H1 (cell line): ENCODE measurements around the gene GNG13. TPM values are rescaled to one million over a fixed set of nuclear protein-coding genes. Genes with fewer than 3 reads are reported as not detected.

ENCODE experiments used
- CTCF ChIA-PET: fragments of 300-600 bp; sonication (Branson Sonifier 250); formaldehyde crosslinking; loops from one replicate; lab custom pipeline; 2021; ENCODE audit not compliant: partially characterized antibody; lab: Charles Lee
- POLR2A ChIA-PET: fragments of 300-600 bp; sonication (Branson Sonifier 250); formaldehyde crosslinking; loops from one replicate; lab custom pipeline; 2021; ENCODE audit warnings: inconsistent platforms; ENCODE audit not compliant: partially characterized antibody; lab: Charles Lee
- DNase-seq, 2 experiments: peaks; one replicate each; pipeline versions ENCODE4 v3.0.0 to v3.0.0-alpha.2; 2010 to 2022; ENCODE audit warnings: low spot score in 2 of 2, low read depth in 1 of 2, mixed read lengths in 1 of 2
- FAIRE-seq: peaks from 2 replicates; lab custom pipeline; 2011; peaks lifted over from hg19 to GRCh38; lab: Jason Lieb, UNC
- H2AFZ ChIP-seq: 2 replicates; pipeline ENCODE4 v1.8.1; 2012; ENCODE audit warnings: low read length, inconsistent platforms
- H2AK5ac ChIP-seq: 2 replicates; pipeline ENCODE4 v1.6.1; 2013; ENCODE audit warnings: low read depth, low read length
- H2BK120ac ChIP-seq: replicated peaks from 2 replicates; pipeline ENCODE3; 2013; ENCODE audit warnings: low read depth, low read length, inconsistent platforms
- H2BK12ac ChIP-seq: 2 replicates; pipeline ENCODE4 v1.6.1; 2013; ENCODE audit warnings: low read depth, low read length
- H2BK15ac ChIP-seq: 2 replicates; pipeline ENCODE4 v1.6.1; 2013; ENCODE audit warnings: low read length
- H2BK20ac ChIP-seq: 2 replicates; pipeline ENCODE4 v1.6.1; 2013; ENCODE audit warnings: low read length
- H2BK5ac ChIP-seq: 2 replicates; pipeline ENCODE4 v1.6.1; 2013; ENCODE audit warnings: low read depth, low read length
- H3K14ac ChIP-seq: 2 replicates; pipeline ENCODE4 v1.6.1; 2013; ENCODE audit warnings: inconsistent platforms; ENCODE audit not compliant: insufficient read length
- H3K18ac ChIP-seq: 2 replicates; pipeline ENCODE4 v1.6.1; 2013; ENCODE audit warnings: low read length; ENCODE audit errors: extremely low read depth
- H3K23ac ChIP-seq: 2 replicates; pipeline ENCODE4 v1.6.1; 2013; ENCODE audit warnings: inconsistent platforms; ENCODE audit not compliant: insufficient read length
- H3K23me2 ChIP-seq: 2 replicates; pipeline ENCODE4 v1.6.1; 2013; ENCODE audit warnings: low read depth, low read length
- H3K27ac ChIP-seq: 2 replicates; pipeline ENCODE4 v1.6.1; 2011; ENCODE audit warnings: low read depth, low read length, inconsistent platforms
- H3K27me3 ChIP-seq, 4 experiments: replicated peaks in 1 of 4; 1 replicate in 1 of 4; 2 replicates in 3 of 4; pipeline versions ENCODE4 v1.6.1 to v1.8.1; 2011 to 2013; ENCODE audit warnings: low read length in 3 of 4, mild to moderate bottlenecking in 3 of 4, inconsistent platforms in 2 of 4, mixed read lengths in 2 of 4, moderate library complexity in 1 of 4; ENCODE audit not compliant: control insufficient read depth in 3 of 4, insufficient read depth in 3 of 4; ENCODE audit errors: extremely low read depth in 1 of 4
- H3K36me3 ChIP-seq, 4 experiments: 2 replicates each; pipeline versions ENCODE4 v1.6.1 to v1.8.1; 2011 to 2013; ENCODE audit warnings: mild to moderate bottlenecking in 4 of 4, low read length in 3 of 4, moderate library complexity in 2 of 4, control low read depth in 1 of 4, inconsistent platforms in 1 of 4; ENCODE audit not compliant: insufficient read depth in 4 of 4, control insufficient read depth in 2 of 4
- H3K4ac ChIP-seq: replicated peaks from 2 replicates; pipeline ENCODE3; 2013; ENCODE audit warnings: low read length, low read depth, mixed read lengths, inconsistent platforms; ENCODE audit not compliant: insufficient read length
- H3K4me1 ChIP-seq, 4 experiments: replicated peaks in 1 of 4; 1 replicate in 1 of 4; 2 replicates in 3 of 4; pipeline versions ENCODE4 v1.6.1 to v1.8.1; 2011 to 2013; ENCODE audit warnings: low read length in 3 of 4, inconsistent platforms in 2 of 4, mixed read lengths in 1 of 4; ENCODE audit not compliant: insufficient read depth in 4 of 4, control insufficient read depth in 3 of 4
- H3K4me2 ChIP-seq, 2 experiments: 2 replicates each; pipeline versions ENCODE4 v1.6.1 to v1.8.1; 2011 to 2013; ENCODE audit warnings: low read depth in 2 of 2, low read length in 2 of 2, control low read depth in 1 of 2, inconsistent platforms in 1 of 2, mild to moderate bottlenecking in 1 of 2; ENCODE audit not compliant: insufficient read depth in 1 of 2
- H3K4me3 ChIP-seq, 4 experiments: fragments of 200-600, 300-600 bp in 1 of 4; sonication (generic), shearing (Covaris generic), sonication (Bioruptor Twin) in 1 of 4; 2 replicates each; pipeline versions ENCODE4 v1.5.1 to v1.8.1; 2011 to 2016; ENCODE audit warnings: low read length in 4 of 4, low read depth in 3 of 4, control low read depth in 2 of 4, inconsistent platforms in 2 of 4, mild to moderate bottlenecking in 2 of 4, mixed read lengths in 1 of 4, moderate library complexity in 1 of 4; ENCODE audit not compliant: insufficient read depth in 2 of 4; ENCODE audit errors: extremely low read depth in 1 of 4
- H3K56ac ChIP-seq: replicated peaks from 2 replicates; pipeline ENCODE3; 2013; ENCODE audit warnings: low read depth, mild to moderate bottlenecking, mixed read lengths, low read length, inconsistent platforms; ENCODE audit not compliant: insufficient read length
- H3K79me1 ChIP-seq: 2 replicates; pipeline ENCODE4 v1.6.1; 2013; ENCODE audit warnings: low read depth, low read length, control low read depth
- H3K79me2 ChIP-seq, 2 experiments: 2 replicates each; pipeline versions ENCODE4 v1.6.1 to v1.8.1; 2012 to 2013; ENCODE audit warnings: low read length in 2 of 2, mild to moderate bottlenecking in 2 of 2, inconsistent platforms in 1 of 2; ENCODE audit not compliant: insufficient read depth in 2 of 2, control insufficient read depth in 1 of 2
- H3K9ac ChIP-seq, 4 experiments: replicated peaks in 1 of 4; 1 replicate in 1 of 4; 2 replicates in 3 of 4; pipeline versions ENCODE4 v1.6.1 to v1.8.1; 2011 to 2013; ENCODE audit warnings: low read depth in 3 of 4, low read length in 3 of 4, control low read depth in 2 of 4, mild to moderate bottlenecking in 2 of 4, moderate library complexity in 2 of 4, inconsistent platforms in 1 of 4; ENCODE audit errors: extremely low read depth in 1 of 4
- H3K9me3 ChIP-seq, 2 experiments: 2 replicates each; pipeline versions ENCODE4 v1.6.1 to v1.8.1; 2012 to 2013; ENCODE audit warnings: mild to moderate bottlenecking in 2 of 2, moderate library complexity in 2 of 2, control low read depth in 1 of 2, inconsistent platforms in 1 of 2, low read depth in 1 of 2, low read length in 1 of 2, mixed read lengths in 1 of 2; ENCODE audit not compliant: insufficient read depth in 2 of 2
- H4K20me1 ChIP-seq, 2 experiments: replicated peaks in 1 of 2; 2 replicates each; pipeline versions ENCODE3 to v1.8.1; 2011 to 2013; ENCODE audit warnings: inconsistent platforms in 2 of 2, low read length in 2 of 2, mild to moderate bottlenecking in 1 of 2; ENCODE audit not compliant: insufficient read depth in 2 of 2, control insufficient read depth in 1 of 2
- H4K5ac ChIP-seq: 2 replicates; pipeline ENCODE4 v1.6.1; 2013; ENCODE audit warnings: low read length, low read depth, mixed read lengths, inconsistent platforms; ENCODE audit not compliant: insufficient read length
- H4K8ac ChIP-seq: 2 replicates; pipeline ENCODE4 v1.8.0; 2013; ENCODE audit warnings: mild to moderate bottlenecking, moderate library complexity, low read length, inconsistent platforms; ENCODE audit not compliant: insufficient read depth; ENCODE audit errors: extremely low read depth
- H4K91ac ChIP-seq: replicated peaks from 2 replicates; pipeline ENCODE3; 2013; ENCODE audit warnings: low read length, mixed read lengths, inconsistent platforms; ENCODE audit not compliant: insufficient read length
- BCL11A ChIP-seq, 2 experiments: IDR thresholded peaks; one replicate each; pipeline ENCODE4 v1.6.1; 2011; ENCODE audit warnings: low read depth in 2 of 2, low read length in 2 of 2, mild to moderate bottlenecking in 2 of 2
- BRCA1 ChIP-seq: IDR thresholded peaks from 2 replicates; pipeline ENCODE4 v1.6.1; 2012; ENCODE audit warnings: low read depth, low read length, improper control_type of control experiment
- CBX5 ChIP-seq: fragments of 300-800, 300-1000 bp; sonication (generic); IDR thresholded peaks from 2 replicates; pipeline ENCODE4 v1.7.1; 2016; ENCODE audit warnings: antibody characterized with exemption, low read length, low read depth
- CREB1 ChIP-seq: IDR thresholded peaks from 2 replicates; pipeline ENCODE4 v1.6.1; 2012; ENCODE audit warnings: inconsistent platforms
- GABPA ChIP-seq: IDR thresholded peaks from 2 replicates; pipeline ENCODE4 v1.6.1; 2011; ENCODE audit warnings: mild to moderate bottlenecking, low read length, moderate library complexity, borderline replicate concordance; ENCODE audit not compliant: insufficient read depth
- KDM4A ChIP-seq: IDR thresholded peaks from one replicate; pipeline ENCODE4 v1.7.1; 2012; ENCODE audit warnings: low read depth, mild to moderate bottlenecking, moderate library complexity, low read length, inconsistent platforms; ENCODE audit not compliant: severe bottlenecking
- RXRA ChIP-seq: IDR thresholded peaks from 2 replicates; pipeline ENCODE4 v1.6.1; 2011; ENCODE audit warnings: low read depth, mild to moderate bottlenecking, low read length, moderate library complexity; ENCODE audit not compliant: insufficient read depth
- WGBS, 2 experiments: shearing (Covaris generic) in 1 of 2; methylation state at CpG; one replicate each; pipeline versions ENCODE4 v1.1.6 to v1.1.7; 2013 to 2015; ENCODE audit warnings: low lambda C conversion rate in 2 of 2, mixed read lengths in 2 of 2, inconsistent platforms in 1 of 2, low coverage in 1 of 2, missing lambda C conversion rate in 1 of 2; ENCODE audit not compliant: insufficient replicate concordance in 2 of 2, insufficient coverage in 1 of 2, insufficient read length in 1 of 2; ENCODE audit errors: extremely low coverage in 1 of 2, missing lambda C conversion rate in 1 of 2; 5-methylcytosine and 5-hydroxymethylcytosine counted together
- polyA plus RNA-seq, 7 experiments: library from polyadenylated mRNA; depleted of rRNA in 3 of 7; stranded (reverse) in 5 of 7; unstranded in 2 of 7; fragments of >200 nt in 5 of 7; fragments of 200-250 nt in 2 of 7; gene quantifications; 1 replicate in 5 of 7; 2 replicates in 1 of 7; 4 replicates in 1 of 7; pipeline versions ENCODE4 v1.2.1 to v1.2.3, GENCODE V29; 2011 to 2013; ENCODE audit warnings: missing spikeins in 2 of 7, mixed read lengths in 2 of 7
- total RNA-seq: library from RNA; stranded (reverse); fragmentation: NEBNext Ultra II Directional; extraction: Animal tissue kit (Norgen Biotek cat#: 25700); gene quantifications from 2 replicates; pipeline ENCODE4 v1.2.1, GENCODE V29; 2021

Gene GNG13
- total and polyA plus RNA-seq, 2 of the 8 experiments (the other 6 are each of a cell fraction or from before 2014, with no cell fraction given): not detected

- Histone ChIP-seq H3K36me3 (peaks cover 5 to 48% (median 14%) of the 10 kb centered on the region in 4 experiments; a peak in 5 of 8 replicates), H4K20me1 (peaks cover 6 to 31% of the 10 kb centered on the region in 2 experiments), H2AK5ac (no peak overlapping the region), H3K27me3 (no peaks in the 10 kb centered on the region), H3K4me2 (peak overlapping the region; percentile 38 to 95), H3K23ac (no peak overlapping the region), H3K9me3 (no peaks in the 10 kb centered on the region), H2BK20ac (no peak overlapping the region), H2AFZ (no peak overlapping the region), H4K8ac (peak overlapping the region; percentile 38; the same call in 1 of the 2 replicates), H3K79me1 (peaks cover 5% of the 10 kb centered on the region; the same call in 1 of the 2 replicates), H2BK15ac (no peak overlapping the region), H3K27ac (no peak overlapping the region), H2BK12ac (no peak overlapping the region), H3K4me3 (peak overlapping the region; percentile 56 to 77 (median 70)), H3K79me2 (peaks cover 0 to 16% of the 10 kb centered on the region in 2 experiments; a peak in 1 of 4 replicates), H3K23me2 (peaks cover 9% of the 10 kb centered on the region; the same call in 1 of the 2 replicates), H3K14ac (no peak overlapping the region), H3K9ac (peak overlapping the region in 1 of 4 experiments; percentile 81; a peak in 2 of 7 replicates), H2BK120ac (no peak overlapping the region), H3K4ac (no peak overlapping the region), H4K5ac (no peak overlapping the region), H3K56ac (no peak overlapping the region), H4K91ac (no peak overlapping the region), H3K4me1 (peaks cover 0 to 14% (median 6%) of the 10 kb centered on the region in 4 experiments; a peak in 4 of 7 replicates), H3K18ac (no peak overlapping the region), H2BK5ac (no peak overlapping the region)
- DNase-seq (no peak), FAIRE-seq (no peak)
- TF ChIP-seq CREB1: no peak
- no peak for TF ChIP-seq BRCA1
- no peak for TF ChIP-seq BCL11A (IDR thresholded peaks at IDR 0.05; ENCODE audit: low read depth in 2 of 2, low read length in 2 of 2)
- no peak for TF ChIP-seq GABPA
- no peak for TF ChIP-seq KDM4A
- no peak for TF ChIP-seq CBX5
- no peak for TF ChIP-seq RXRA
- CTCF ChIA-PET: interaction anchor here (1.0 to 13.7 kb wide), 3 partner anchors 23 to 67 kb away, joined by 3 to 424 read pairs (median 144); partner anchors contain the start of genes ANTKMT, CCDC78, CIAO3 and HAGHL
- POLR2A ChIA-PET: interaction anchor here (1.0 to 4.4 kb wide), 6 partner anchors 11 to 105 kb away, joined by 3 to 24 read pairs (median 4); partner anchors contain the start of genes ANTKMT, GNG13 and JMJD8
- WGBS, 2 experiments: 83% methylated on average over 33 of the region's 33 CpGs; no CpG with 5 or more reads in 1 of the 2 experiments
Measured at GRCh38 chr16:789191-789850, 11.2 kb downstream of the GNG13 start.
